Type B pancreatic cell (in vitro differentiated cells): ENCODE results near the gene UBE2N. TPM values are rescaled to one million over a fixed set of nuclear protein-coding genes. Genes with fewer than 3 reads are reported as not detected.

Experiments
- DNase-seq: peaks from one replicate; pipeline ENCODE4 v3.0.0; 2021; ENCODE audit warnings: mixed read lengths; ENCODE audit not compliant: unreplicated experiment; ENCODE audit errors: extremely low spot score
- H3K27ac Mint-ChIP-seq: 2 replicates; pipeline ENCODE4 v1.8.0; 2021; ENCODE audit warnings: mild to moderate bottlenecking, mixed read lengths
- H3K27me3 Mint-ChIP-seq: 2 replicates; pipeline ENCODE4 v1.8.0; 2021; ENCODE audit warnings: mixed read lengths
- H3K36me3 Mint-ChIP-seq: 2 replicates; pipeline ENCODE4 v1.8.0; 2021; ENCODE audit warnings: mixed read lengths
- H3K4me1 Mint-ChIP-seq: one replicate; pipeline ENCODE4 v1.8.0; 2021; ENCODE audit warnings: mixed read lengths; ENCODE audit not compliant: unreplicated experiment
- H3K4me3 Mint-ChIP-seq: 2 replicates; pipeline ENCODE4 v1.8.0; 2021; ENCODE audit warnings: mild to moderate bottlenecking, mixed read lengths
- H3K9me3 Mint-ChIP-seq: 2 replicates; pipeline ENCODE4 v1.8.0; 2021; ENCODE audit warnings: mixed read lengths
- total RNA-seq: library from RNA; stranded (reverse); gene quantifications from 2 replicates; pipeline ENCODE4 v1.2.1, GENCODE V29; 2021; ENCODE audit warnings: low replicate concordance
- TF ChIP-seq, protein P1 (sequence below): fragments of 200-600 bp; sonication (generic); conservative IDR thresholded peaks from 2 replicates; pipeline ENCODE4 v1.5.0; 2021; ENCODE audit warnings: antibody characterized with exemption, mild to moderate bottlenecking

The UBE2N gene
- total RNA-seq, 1 donor from 2014 or later = 102 TPM

DNA sequence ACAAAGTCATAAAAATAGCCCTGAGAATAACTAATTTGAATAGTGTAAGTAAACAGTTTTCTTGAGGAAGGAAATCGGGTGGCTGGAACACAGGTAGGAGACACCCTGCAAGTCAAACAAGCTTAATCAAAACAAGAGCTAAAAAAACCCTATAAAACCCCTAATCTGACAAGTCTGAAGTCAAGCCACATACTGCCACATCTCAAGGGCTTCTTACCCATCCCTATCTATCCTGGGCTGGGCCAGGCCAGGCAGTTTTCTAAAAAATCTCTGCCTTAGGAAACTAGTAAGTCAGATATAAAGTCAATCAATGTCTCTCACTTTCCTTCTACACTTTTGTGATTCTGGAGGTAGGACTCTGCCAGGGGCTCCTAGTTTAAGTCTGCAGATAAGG, 15.3 kb downstream of the UBE2N start:
- peaks cover 63% of the 10 kb centered on the region for H3K4me1 Mint-ChIP-seq
- no peaks in the 10 kb centered on the region for H3K9me3 Mint-ChIP-seq
- no peaks in the 10 kb centered on the region for H3K27me3 Mint-ChIP-seq
- H3K4me3 Mint-ChIP-seq = no peak overlapping the region
- no peak for DNase-seq
- TF ChIP-seq, protein P1, sequence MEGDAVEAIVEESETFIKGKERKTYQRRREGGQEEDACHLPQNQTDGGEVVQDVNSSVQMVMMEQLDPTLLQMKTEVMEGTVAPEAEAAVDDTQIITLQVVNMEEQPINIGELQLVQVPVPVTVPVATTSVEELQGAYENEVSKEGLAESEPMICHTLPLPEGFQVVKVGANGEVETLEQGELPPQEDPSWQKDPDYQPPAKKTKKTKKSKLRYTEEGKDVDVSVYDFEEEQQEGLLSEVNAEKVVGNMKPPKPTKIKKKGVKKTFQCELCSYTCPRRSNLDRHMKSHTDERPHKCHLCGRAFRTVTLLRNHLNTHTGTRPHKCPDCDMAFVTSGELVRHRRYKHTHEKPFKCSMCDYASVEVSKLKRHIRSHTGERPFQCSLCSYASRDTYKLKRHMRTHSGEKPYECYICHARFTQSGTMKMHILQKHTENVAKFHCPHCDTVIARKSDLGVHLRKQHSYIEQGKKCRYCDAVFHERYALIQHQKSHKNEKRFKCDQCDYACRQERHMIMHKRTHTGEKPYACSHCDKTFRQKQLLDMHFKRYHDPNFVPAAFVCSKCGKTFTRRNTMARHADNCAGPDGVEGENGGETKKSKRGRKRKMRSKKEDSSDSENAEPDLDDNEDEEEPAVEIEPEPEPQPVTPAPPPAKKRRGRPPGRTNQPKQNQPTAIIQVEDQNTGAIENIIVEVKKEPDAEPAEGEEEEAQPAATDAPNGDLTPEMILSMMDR = no peak
- no peak overlapping the region for H3K27ac Mint-ChIP-seq
- peaks cover 3% of the 10 kb centered on the region for H3K36me3 Mint-ChIP-seq

DNA sequence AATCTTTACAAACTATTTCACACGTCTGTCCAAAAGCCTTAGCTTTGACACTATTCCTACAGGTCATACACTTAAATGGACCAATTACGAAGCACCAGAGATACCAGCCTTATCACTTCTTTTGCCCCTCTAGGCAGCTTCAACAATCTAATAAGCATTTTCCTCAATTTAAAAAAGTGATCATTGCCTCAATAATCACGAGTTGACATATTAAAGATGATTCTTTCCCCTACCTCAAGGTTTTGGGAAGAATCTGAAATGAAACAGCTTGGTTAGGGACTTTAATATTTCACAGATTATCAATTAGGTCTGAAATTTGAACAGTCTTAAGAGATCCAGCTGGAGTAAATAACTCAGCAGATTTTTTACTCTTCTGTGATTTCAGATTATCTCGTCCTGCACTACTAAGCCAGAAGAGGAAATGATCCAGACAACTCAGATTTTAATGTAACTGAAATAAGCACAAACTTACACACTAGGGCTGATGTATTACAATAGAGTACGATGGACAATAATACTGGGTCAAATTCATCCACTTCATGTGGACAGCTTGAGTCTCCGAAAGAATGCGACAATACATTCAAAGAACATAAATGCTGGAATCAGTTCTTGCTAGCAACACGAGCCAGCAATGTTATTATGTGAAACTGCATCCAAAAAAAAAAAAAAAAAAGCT, 15.9 kb downstream of the UBE2N start:
- Mint-ChIP-seq H3K4me1 (peaks cover 59% of the 10 kb centered on the region), H3K27me3 (no peaks in the 10 kb centered on the region), H3K27ac (no peak overlapping the region), H3K4me3 (no peak overlapping the region), H3K36me3 (peaks cover 3% of the 10 kb centered on the region), H3K9me3 (no peaks in the 10 kb centered on the region)
- DNase-seq = no peak
- TF ChIP-seq, protein P1 = no peak

DNA sequence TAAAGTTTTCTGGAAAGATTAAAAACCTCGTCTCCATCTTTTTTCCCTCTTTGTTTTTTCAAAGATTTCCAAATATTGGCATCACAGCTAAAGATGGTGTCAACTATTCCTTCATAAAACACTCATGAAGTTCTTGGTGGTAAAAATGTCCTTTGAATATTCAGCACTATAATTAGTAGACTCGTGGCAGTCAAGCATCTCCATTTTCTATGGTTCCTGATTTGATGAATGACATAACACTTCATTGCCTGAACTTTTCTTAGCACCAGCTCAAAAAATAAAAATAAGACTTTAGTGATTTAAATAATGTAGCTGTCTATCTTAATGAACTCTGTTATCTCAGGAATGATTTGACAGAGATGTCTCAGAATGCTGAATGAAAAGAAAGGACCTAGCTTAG, 19.7 kb downstream of the UBE2N start:
- Mint-ChIP-seq H3K4me3 (no peak overlapping the region), H3K27ac (no peak overlapping the region), H3K4me1 (peaks cover 58% of the 10 kb centered on the region), H3K9me3 (no peaks in the 10 kb centered on the region), H3K27me3 (no peaks in the 10 kb centered on the region), H3K36me3 (no peaks in the 10 kb centered on the region)
- no peak for DNase-seq
- TF ChIP-seq, protein P1 = no peak

DNA sequence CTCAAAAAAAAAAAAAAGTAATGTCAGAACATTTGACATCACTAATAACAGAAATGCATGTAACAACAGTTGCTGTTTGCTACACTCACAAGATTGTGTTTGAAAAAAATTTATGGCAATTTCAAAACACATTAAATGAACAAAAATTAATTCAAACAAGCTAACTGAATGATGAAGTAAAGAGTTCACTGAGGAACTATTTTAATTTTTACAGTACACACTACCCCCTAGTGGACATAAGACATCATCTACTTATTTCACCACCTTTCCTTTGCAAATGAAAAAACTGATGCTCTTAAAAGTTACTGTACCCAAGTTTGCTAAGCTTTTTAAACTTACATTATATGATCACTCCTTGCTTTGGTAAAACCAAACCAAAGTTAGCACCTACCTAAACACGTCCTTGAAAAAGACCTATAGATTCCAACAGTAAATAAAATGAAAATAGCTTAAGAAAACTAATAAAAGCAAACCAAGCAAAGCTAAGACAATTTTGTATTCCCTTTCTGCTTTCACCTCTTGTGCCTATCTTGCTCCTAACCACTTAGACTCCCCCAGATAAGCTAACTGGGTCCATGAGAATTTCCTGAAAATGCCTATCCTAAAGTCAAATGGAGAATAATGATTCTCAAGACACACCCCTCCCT, 22.2 kb downstream of the UBE2N start:
- peaks cover 49% of the 10 kb centered on the region for H3K4me1 Mint-ChIP-seq
- H3K9me3 Mint-ChIP-seq = peaks cover 2% of the 10 kb centered on the region
- DNase-seq = no peak

DNA sequence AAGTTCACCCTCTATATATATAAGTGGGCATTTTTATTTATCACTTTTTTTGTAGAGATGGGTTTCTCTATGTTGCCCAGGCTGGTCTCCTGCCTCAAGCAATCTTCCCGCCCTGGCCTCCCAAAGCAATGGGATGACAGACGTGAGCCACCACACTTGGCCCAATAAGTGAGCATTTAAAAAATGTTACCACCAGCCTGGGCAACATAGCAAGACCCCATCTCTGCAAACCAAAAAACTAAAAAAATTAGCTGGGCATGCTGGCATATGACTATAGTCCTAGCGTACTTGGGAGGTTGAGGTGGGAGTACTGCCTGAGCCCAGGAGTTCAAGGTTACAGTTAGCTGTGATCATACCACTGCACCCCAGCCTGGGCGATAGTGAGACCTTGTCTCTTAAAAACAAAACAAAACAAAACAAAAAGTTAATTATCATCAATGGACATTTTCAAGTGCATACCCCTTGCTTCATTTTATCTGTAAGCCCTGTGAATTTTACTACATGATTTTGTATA, 23.7 kb downstream of the UBE2N start:
- Mint-ChIP-seq H3K4me3 (no peak overlapping the region), H3K36me3 (peaks cover 12% of the 10 kb centered on the region), H3K27me3 (no peaks in the 10 kb centered on the region), H3K9me3 (peaks cover 4% of the 10 kb centered on the region), H3K4me1 (peaks cover 47% of the 10 kb centered on the region), H3K27ac (no peak overlapping the region)
- TF ChIP-seq, protein P1 = no peak
- no peak for DNase-seq

More for the DNA sequence above, 22.2 kb downstream of the UBE2N start:
- Mint-ChIP-seq H3K36me3 (peaks cover 2% of the 10 kb centered on the region), H3K27ac (no peak overlapping the region), H3K4me3 (no peak overlapping the region), H3K27me3 (no peaks in the 10 kb centered on the region)
- TF ChIP-seq, protein P1 = peak; percentile 83
